Measurements from ENCODE around the gene HIPK3. TPM values are rescaled to one million over a fixed set of nuclear protein-coding genes. Genes with fewer than 3 reads are reported as not detected.

The HIPK3 gene
- total and polyA plus RNA-seq, 10 of the 15 experiments (the other 5 are each of a cell fraction or from before 2014, with no cell fraction given) = 3.4 to 26.5 (median 13.6) TPM

GRCh38 chr11:33284818-33285217 lies 27.6 kb downstream of the HIPK3 start (continued):
- TF ChIP-seq HDAC2 (IDR thresholded peaks at IDR 0.05) (no peak), IRF5 (IDR thresholded peaks at IDR 0.05; ENCODE audit: borderline replicate concordance) (no peak), BCL11A (IDR thresholded peaks at IDR 0.05; ENCODE audit: low read depth, low read length) (no peak)
- TF ChIP-seq, protein P1, sequence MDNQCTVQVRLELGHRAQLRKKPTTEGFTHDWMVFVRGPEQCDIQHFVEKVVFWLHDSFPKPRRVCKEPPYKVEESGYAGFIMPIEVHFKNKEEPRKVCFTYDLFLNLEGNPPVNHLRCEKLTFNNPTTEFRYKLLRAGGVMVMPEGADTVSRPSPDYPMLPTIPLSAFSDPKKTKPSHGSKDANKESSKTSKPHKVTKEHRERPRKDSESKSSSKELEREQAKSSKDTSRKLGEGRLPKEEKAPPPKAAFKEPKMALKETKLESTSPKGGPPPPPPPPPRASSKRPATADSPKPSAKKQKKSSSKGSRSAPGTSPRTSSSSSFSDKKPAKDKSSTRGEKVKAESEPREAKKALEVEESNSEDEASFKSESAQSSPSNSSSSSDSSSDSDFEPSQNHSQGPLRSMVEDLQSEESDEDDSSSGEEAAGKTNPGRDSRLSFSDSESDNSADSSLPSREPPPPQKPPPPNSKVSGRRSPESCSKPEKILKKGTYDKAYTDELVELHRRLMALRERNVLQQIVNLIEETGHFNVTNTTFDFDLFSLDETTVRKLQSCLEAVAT (IDR thresholded peaks at IDR 0.05) = no peak

DNA sequence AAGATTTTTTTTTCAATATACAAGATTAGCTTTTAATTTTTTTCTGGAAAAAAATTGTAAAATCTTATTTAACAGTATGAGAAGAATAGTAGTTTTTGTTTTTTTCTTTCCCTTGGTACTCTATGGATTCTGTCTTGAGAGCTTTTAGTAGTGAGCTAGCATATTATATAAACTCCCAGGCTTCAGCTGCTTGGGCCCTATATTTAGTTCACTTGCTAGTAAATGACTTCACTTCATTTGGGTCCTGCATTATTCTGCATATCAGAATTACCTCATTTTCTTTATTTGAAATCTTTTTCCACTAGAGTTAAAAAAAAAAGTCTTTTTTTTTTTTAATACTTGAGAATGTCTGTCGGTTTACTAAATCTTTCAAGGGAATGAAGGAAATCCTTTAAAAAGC lies 33.1 kb downstream of the HIPK3 start:
- in situ Hi-C loops (cut with MboI) = no loop called here
- SMC1A ChIA-PET (ENCODE audit: uncharacterized antibody, unreplicated experiment) = interaction anchor here (0.7 to 3.2 kb wide), 6 partner anchors 10 to 40 kb away, joined by 3 to 13 read pairs (median 4); no protein-coding TSS in a partner anchor
- Histone ChIP-seq H3K9me3 (replicated peaks; ENCODE audit: control insufficient read depth, insufficient read depth, low read length) (no peaks in the 10 kb centered on the region; the same call in 2 of the 3 replicates), H3K79me2 (ENCODE audit: control insufficient read depth, insufficient read depth, low read length) (peaks cover 20% of the 10 kb centered on the region), H3K4me3 (no peak overlapping the region), H3K27ac (ENCODE audit: control insufficient read depth, insufficient read depth) (no peak overlapping the region), H3K4me1 (ENCODE audit: control insufficient read depth, insufficient read depth, low read length) (no peaks in the 10 kb centered on the region; the same call in 1 of the 2 replicates), H3K27me3 (replicated peaks in 1 of 2; ENCODE audit: control insufficient read depth in 2 of 2, insufficient read depth in 2 of 2, low read length in 1 of 2) (no peaks in the 10 kb centered on the region), H2AFZ (ENCODE audit: control insufficient read depth, low read depth, low read length) (no peak overlapping the region), H3K9ac (ENCODE audit: control insufficient read depth, insufficient read depth, low read length) (no peak overlapping the region), H4K20me1 (ENCODE audit: control insufficient read depth, insufficient read depth) (no peaks in the 10 kb centered on the region), H3K36me3 (ENCODE audit: control insufficient read depth in 2 of 2, insufficient read depth in 2 of 2, low read length in 1 of 2) (peaks cover 0 to 6% of the 10 kb centered on the region in 2 experiments; a peak in 2 of 4 replicates), H3K4me2 (ENCODE audit: control insufficient read depth, insufficient read depth) (no peak overlapping the region)
- POLR2A ChIA-PET = interaction anchor here (0.8 to 1.4 kb wide), 2 partner anchors 8 to 1972 kb away, joined by 3 to 5 read pairs; no protein-coding TSS in a partner anchor
- DNase-seq (ENCODE audit: low read depth, low spot score) (no peak), ATAC-seq (no peak), FAIRE-seq (no peak)
- CTCF ChIA-PET = interaction anchor here (1.2 to 1.3 kb wide), 2 partner anchors 26 to 31 kb away, joined by 3 read pairs; no protein-coding TSS in a partner anchor
- RAD21 ChIA-PET (ENCODE audit: unreplicated experiment) = no interaction called here
- intact Hi-C loops (cut with micrococcal nuclease; ENCODE audit: unreplicated experiment) = no loop called here
- no TSS peak for BruUV-seq (replicated peaks)
- 87% methylated on average over 1 of the region's 1 CpG for WGBS (ENCODE audit: insufficient coverage, insufficient replicate concordance, low lambda C conversion rate, missing lambda C conversion rate)
- TF ChIP-seq RFX5 (IDR thresholded peaks at IDR 0.05; ENCODE audit: low read depth, low read length) (no peak), CHD2 (IDR thresholded peaks at IDR 0.05; ENCODE audit: borderline replicate concordance, low read depth, low read length) (no peak), ELK1 (IDR thresholded peaks at IDR 0.05; ENCODE audit: low read depth, low read length) (no peak), TCF7 (IDR thresholded peaks at IDR 0.05; ENCODE audit: borderline replicate concordance) (no peak), MEF2B (IDR thresholded peaks at IDR 0.05; ENCODE audit: partially characterized antibody, poor library complexity, severe bottlenecking) (no peak), NR2F1 (conservative IDR thresholded peaks at IDR 0.05) (no peak), MEF2A (IDR thresholded peaks at IDR 0.05; ENCODE audit: insufficient read depth, low read depth, low read length) (no peak), CREM (IDR thresholded peaks at IDR 0.05; ENCODE audit: low read depth) (no peak), SIX5 (IDR thresholded peaks at IDR 0.05; ENCODE audit: low read depth, low read length, severe bottlenecking) (no peak), BRCA1 (IDR thresholded peaks at IDR 0.05; ENCODE audit: low read depth, low read length) (no peak)
- TF ChIP-seq, protein P2, sequence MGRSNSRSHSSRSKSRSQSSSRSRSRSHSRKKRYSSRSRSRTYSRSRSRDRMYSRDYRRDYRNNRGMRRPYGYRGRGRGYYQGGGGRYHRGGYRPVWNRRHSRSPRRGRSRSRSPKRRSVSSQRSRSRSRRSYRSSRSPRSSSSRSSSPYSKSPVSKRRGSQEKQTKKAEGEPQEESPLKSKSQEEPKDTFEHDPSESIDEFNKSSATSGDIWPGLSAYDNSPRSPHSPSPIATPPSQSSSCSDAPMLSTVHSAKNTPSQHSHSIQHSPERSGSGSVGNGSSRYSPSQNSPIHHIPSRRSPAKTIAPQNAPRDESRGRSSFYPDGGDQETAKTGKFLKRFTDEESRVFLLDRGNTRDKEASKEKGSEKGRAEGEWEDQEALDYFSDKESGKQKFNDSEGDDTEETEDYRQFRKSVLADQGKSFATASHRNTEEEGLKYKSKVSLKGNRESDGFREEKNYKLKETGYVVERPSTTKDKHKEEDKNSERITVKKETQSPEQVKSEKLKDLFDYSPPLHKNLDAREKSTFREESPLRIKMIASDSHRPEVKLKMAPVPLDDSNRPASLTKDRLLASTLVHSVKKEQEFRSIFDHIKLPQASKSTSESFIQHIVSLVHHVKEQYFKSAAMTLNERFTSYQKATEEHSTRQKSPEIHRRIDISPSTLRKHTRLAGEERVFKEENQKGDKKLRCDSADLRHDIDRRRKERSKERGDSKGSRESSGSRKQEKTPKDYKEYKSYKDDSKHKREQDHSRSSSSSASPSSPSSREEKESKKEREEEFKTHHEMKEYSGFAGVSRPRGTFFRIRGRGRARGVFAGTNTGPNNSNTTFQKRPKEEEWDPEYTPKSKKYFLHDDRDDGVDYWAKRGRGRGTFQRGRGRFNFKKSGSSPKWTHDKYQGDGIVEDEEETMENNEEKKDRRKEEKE (IDR thresholded peaks at IDR 0.05) = no peak
- TF ChIP-seq, protein P3, sequence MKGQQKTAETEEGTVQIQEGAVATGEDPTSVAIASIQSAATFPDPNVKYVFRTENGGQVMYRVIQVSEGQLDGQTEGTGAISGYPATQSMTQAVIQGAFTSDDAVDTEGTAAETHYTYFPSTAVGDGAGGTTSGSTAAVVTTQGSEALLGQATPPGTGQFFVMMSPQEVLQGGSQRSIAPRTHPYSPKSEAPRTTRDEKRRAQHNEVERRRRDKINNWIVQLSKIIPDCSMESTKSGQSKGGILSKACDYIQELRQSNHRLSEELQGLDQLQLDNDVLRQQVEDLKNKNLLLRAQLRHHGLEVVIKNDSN (IDR thresholded peaks at IDR 0.05; ENCODE audit: borderline replicate concordance, extremely low read length, insufficient read depth, low read depth, low read length) = no peak
